PFSK-1 (cell line): ENCODE results near the gene ATP6AP1.

ENCODE experiments used
- FOXP2 ChIP-seq: optimal IDR thresholded peaks from 2 replicates; pipeline ENCODE3; 2011; ENCODE audit warnings: borderline replicate concordance, control low read depth, inconsistent platforms; ENCODE audit not compliant: insufficient read depth; ENCODE audit errors: extremely low read length, extremely low read depth
- POLR2AphosphoS5 ChIP-seq: IDR thresholded peaks from 2 replicates; pipeline ENCODE4 v1.6.1; 2012; ENCODE audit warnings: low read depth, mild to moderate bottlenecking, control low read depth, low read length, moderate library complexity
- REST ChIP-seq, 2 experiments: IDR thresholded peaks; 2 replicates each; pipeline versions ENCODE4 v1.6.1 to v1.8.0; 2011 to 2012; ENCODE audit warnings: low read depth in 2 of 2, low read length in 2 of 2, control low read depth in 1 of 2, inconsistent platforms in 1 of 2, mild to moderate bottlenecking in 1 of 2, moderate library complexity in 1 of 2; ENCODE audit not compliant: insufficient read depth in 1 of 2
- SIN3A ChIP-seq: IDR thresholded peaks from 2 replicates; pipeline ENCODE4 v1.6.1; 2012; ENCODE audit warnings: mild to moderate bottlenecking, low read length, moderate library complexity, borderline replicate concordance; ENCODE audit not compliant: insufficient read depth
- TAF1 ChIP-seq: IDR thresholded peaks from 2 replicates; pipeline ENCODE4 v1.6.1; 2012; ENCODE audit warnings: low read length, control low read depth, borderline replicate concordance; ENCODE audit not compliant: insufficient read depth

ATP6AP1 gene

GRCh38 chrX:154473683-154474082, 45.2 kb downstream of the ATP6AP1 start:
- no peak for TF ChIP-seq TAF1
- no peak for TF ChIP-seq REST (IDR thresholded peaks at IDR 0.05; ENCODE audit: insufficient read depth in 1 of 2, low read depth in 2 of 2, low read length in 2 of 2)
- TF ChIP-seq SIN3A: no peak
- no peak for TF ChIP-seq POLR2AphosphoS5
- TF ChIP-seq FOXP2: no peak

- TF ChIP-seq TAF1 (no peak), SIN3A (no peak), POLR2AphosphoS5 (0 out of 2 replicates have a peak, but pooled peaks have one; percentile 42), REST (IDR thresholded peaks at IDR 0.05; ENCODE audit: insufficient read depth in 1 of 2, low read depth in 2 of 2, low read length in 2 of 2) (no peak), FOXP2 (no peak)
Measured at GRCh38 chrX:154476821-154477220, 48.3 kb downstream of the ATP6AP1 start.

- no peak for TF ChIP-seq POLR2AphosphoS5
- no peak for TF ChIP-seq TAF1
Measured at GRCh38 chrX:154477891-154478477, 49.5 kb downstream of the ATP6AP1 start.

GRCh38 chrX:154478728-154479622, 50.5 kb downstream of the ATP6AP1 start, which contains the start of gene LAGE3:
TSS of gene LAGE3 (minus strand) at chrX:154479281. CDS start at chrX:154478915, 366 bp downstream.
- TF ChIP-seq POLR2AphosphoS5 (peak; percentile 39; the same call in 1 of the 2 replicates), SIN3A (0 out of 2 replicates have a peak, but pooled peaks have one; percentile 40), REST (IDR thresholded peaks at IDR 0.05; ENCODE audit: insufficient read depth in 1 of 2, low read depth in 2 of 2, low read length in 2 of 2) (no peak), TAF1 (0 out of 2 replicates have a peak, but pooled peaks have one; percentile 57)

- TF ChIP-seq POLR2AphosphoS5 (no peak), FOXP2 (no peak), TAF1 (no peak), REST (IDR thresholded peaks at IDR 0.05; ENCODE audit: insufficient read depth in 1 of 2, low read depth in 2 of 2, low read length in 2 of 2) (no peak), SIN3A (no peak)
Measured at GRCh38 chrX:154481195-154481594, 52.7 kb downstream of the ATP6AP1 start.
